ENCODE results near the gene VASP. TPM values are rescaled to one million over a fixed set of nuclear protein-coding genes. Genes with fewer than 3 reads are reported as not detected.
A peak's percentile ranks its signal among the peaks of the same experiment; 100 is the strongest.

Gene VASP
- total and polyA plus RNA-seq, 2 of the 4 experiments (the other 2 are of a cell fraction), result 61.1 to 88.8 TPM

DNA sequence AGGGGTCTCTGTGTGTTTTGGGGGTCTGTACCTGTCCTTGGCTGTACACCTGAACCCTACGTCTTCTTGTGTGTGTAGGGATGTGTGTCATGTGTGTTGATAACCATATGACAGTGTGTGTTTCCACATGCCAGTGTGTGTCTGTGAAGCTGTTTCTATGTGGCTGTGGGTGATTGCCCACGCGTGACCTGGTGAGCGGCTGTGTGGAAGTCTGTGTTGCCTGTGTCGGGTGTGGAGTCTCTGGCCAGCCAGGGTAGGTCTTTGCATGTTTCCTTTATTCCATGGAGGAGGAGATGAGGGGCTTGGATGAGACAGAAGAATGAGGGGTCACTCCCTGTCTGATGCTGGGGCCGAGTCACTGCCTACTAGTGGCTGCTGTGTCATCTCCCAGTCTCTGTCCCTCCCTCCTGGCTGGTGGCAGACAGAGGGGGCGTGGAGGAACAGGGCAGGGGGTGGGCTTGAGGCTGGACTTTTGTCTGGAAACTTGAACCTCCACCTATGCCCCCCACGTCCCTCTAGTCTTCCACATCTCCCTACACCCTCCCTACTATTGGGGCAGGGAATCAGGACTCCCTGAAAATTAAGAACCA, 42.3 kb upstream of the VASP start:
- Histone ChIP-seq H3K9me3 (ENCODE audit: control insufficient read depth, insufficient read depth, low read length) (no peaks in the 10 kb centered on the region), H3K4ac (ENCODE audit: low read depth, low read length) (no peak overlapping the region), H2AFZ (replicated peaks; ENCODE audit: low read length, poor library complexity) (no peak overlapping the region), H3K9me1 (ENCODE audit: insufficient read depth, low read length) (no peaks in the 10 kb centered on the region; the same call in 1 of the 2 replicates), H3K4me1 (ENCODE audit: control insufficient read depth, insufficient read depth, low read length) (peaks cover 4% of the 10 kb centered on the region), H2BK120ac (ENCODE audit: low read depth, low read length) (no peak overlapping the region), H4K91ac (ENCODE audit: insufficient read depth, low read depth, low read length) (no peak overlapping the region), H2BK15ac (ENCODE audit: low read depth, low read length) (no peak overlapping the region), H4K5ac (ENCODE audit: low read depth, low read length) (no peak overlapping the region), H3K4me3 (ENCODE audit: insufficient read depth, low read depth, low read length) (no peak overlapping the region), H4K20me1 (ENCODE audit: insufficient read depth, low read length) (peaks cover 15% of the 10 kb centered on the region; the same call in 1 of the 2 replicates), H3K56ac (ENCODE audit: extremely low read depth, insufficient read depth, low read length) (no peak overlapping the region), H4K8ac (ENCODE audit: low read depth in 2 of 2, low read length in 2 of 2) (no peak overlapping the region), H2AK9ac (replicated peaks; ENCODE audit: low read depth, low read length, poor library complexity) (no peak overlapping the region), H3K27ac (ENCODE audit: insufficient read depth, low read length) (no peak overlapping the region), H2BK5ac (ENCODE audit: low read depth, low read length, poor library complexity, severe bottlenecking) (no peak overlapping the region), H2BK20ac (ENCODE audit: low read depth, low read length) (no peak overlapping the region), H3K23ac (ENCODE audit: low read depth, low read length) (no peak overlapping the region), H3K27me3 (ENCODE audit: control insufficient read depth, insufficient read depth, low read length) (no peaks in the 10 kb centered on the region), H3K79me1 (ENCODE audit: low read depth in 1 of 2, low read length in 2 of 2) (peaks cover 0 to 10% of the 10 kb centered on the region in 2 experiments; a peak in 2 of 4 replicates), H3K4me2 (ENCODE audit: low read depth, low read length) (no peak overlapping the region), H3K9ac (ENCODE audit: low read depth, low read length) (no peak overlapping the region), H3K36me3 (ENCODE audit: control insufficient read depth, insufficient read depth, low read length) (no peaks in the 10 kb centered on the region), H2AK5ac (ENCODE audit: low read depth, low read length) (peak overlapping the region; percentile 67; the same call in 1 of the 2 replicates), H3K14ac (replicated peaks; ENCODE audit: low read depth, low read length) (no peak overlapping the region), H3K18ac (ENCODE audit: low read depth, low read length) (no peak overlapping the region)
- DNase-seq, result no peak
- intact Hi-C loops (cut with micrococcal nuclease) (no loop called here), dilution Hi-C loops (cut with HindIII; ENCODE audit: low sequenced_read_pairs, unreplicated experiment) (no loop called here), in situ Hi-C loops (cut with MboI; ENCODE audit: low sequenced_read_pairs) (no loop called here)
- BruUV-seq (replicated peaks), result no TSS peak
- CTCF ChIA-PET, result interaction anchor here (1.4 kb wide), 1 partner anchor 14 kb away, joined by 3 read pairs; no protein-coding TSS in a partner anchor
- TF ChIP-seq, protein P1, sequence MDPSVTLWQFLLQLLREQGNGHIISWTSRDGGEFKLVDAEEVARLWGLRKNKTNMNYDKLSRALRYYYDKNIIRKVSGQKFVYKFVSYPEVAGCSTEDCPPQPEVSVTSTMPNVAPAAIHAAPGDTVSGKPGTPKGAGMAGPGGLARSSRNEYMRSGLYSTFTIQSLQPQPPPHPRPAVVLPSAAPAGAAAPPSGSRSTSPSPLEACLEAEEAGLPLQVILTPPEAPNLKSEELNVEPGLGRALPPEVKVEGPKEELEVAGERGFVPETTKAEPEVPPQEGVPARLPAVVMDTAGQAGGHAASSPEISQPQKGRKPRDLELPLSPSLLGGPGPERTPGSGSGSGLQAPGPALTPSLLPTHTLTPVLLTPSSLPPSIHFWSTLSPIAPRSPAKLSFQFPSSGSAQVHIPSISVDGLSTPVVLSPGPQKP (IDR thresholded peaks at IDR 0.05; ENCODE audit: borderline replicate concordance, low read depth, low read length), result no peak
- TF ChIP-seq, protein P2, sequence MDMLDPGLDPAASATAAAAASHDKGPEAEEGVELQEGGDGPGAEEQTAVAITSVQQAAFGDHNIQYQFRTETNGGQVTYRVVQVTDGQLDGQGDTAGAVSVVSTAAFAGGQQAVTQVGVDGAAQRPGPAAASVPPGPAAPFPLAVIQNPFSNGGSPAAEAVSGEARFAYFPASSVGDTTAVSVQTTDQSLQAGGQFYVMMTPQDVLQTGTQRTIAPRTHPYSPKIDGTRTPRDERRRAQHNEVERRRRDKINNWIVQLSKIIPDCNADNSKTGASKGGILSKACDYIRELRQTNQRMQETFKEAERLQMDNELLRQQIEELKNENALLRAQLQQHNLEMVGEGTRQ (IDR thresholded peaks at IDR 0.05; ENCODE audit: low read depth, low read length), result no peak
- TF ChIP-seq RAD21 (IDR thresholded peaks at IDR 0.05; ENCODE audit: low read length) (no peak), FOS (IDR thresholded peaks at IDR 0.05; ENCODE audit: low read depth, low read length) (no peak), MAFK (IDR thresholded peaks at IDR 0.05; ENCODE audit: low read depth, low read length) (no peak), NFE2L2 (IDR thresholded peaks at IDR 0.05; ENCODE audit: low read depth, low read length) (no peak), MAZ (IDR thresholded peaks at IDR 0.05; ENCODE audit: borderline replicate concordance, low read depth, low read length) (no peak), CHD1 (IDR thresholded peaks at IDR 0.05; ENCODE audit: low read depth, low read length) (no peak), RCOR1 (IDR thresholded peaks at IDR 0.05; ENCODE audit: insufficient replicate concordance, low read length) (no peak), BHLHE40 (IDR thresholded peaks at IDR 0.05; ENCODE audit: low read depth, low read length) (no peak), POLR2A (IDR thresholded peaks at IDR 0.05; ENCODE audit: low read depth, low read length) (no peak), SMC3 (IDR thresholded peaks at IDR 0.05; ENCODE audit: low read depth, low read length) (no peak), CEBPB (IDR thresholded peaks at IDR 0.05; ENCODE audit: low read depth, low read length) (no peak), RFX5 (IDR thresholded peaks at IDR 0.05; ENCODE audit: low read depth, low read length) (no peak), MXI1 (IDR thresholded peaks at IDR 0.05; ENCODE audit: borderline replicate concordance, low read depth, low read length) (no peak)
- TF ChIP-seq, protein P3, sequence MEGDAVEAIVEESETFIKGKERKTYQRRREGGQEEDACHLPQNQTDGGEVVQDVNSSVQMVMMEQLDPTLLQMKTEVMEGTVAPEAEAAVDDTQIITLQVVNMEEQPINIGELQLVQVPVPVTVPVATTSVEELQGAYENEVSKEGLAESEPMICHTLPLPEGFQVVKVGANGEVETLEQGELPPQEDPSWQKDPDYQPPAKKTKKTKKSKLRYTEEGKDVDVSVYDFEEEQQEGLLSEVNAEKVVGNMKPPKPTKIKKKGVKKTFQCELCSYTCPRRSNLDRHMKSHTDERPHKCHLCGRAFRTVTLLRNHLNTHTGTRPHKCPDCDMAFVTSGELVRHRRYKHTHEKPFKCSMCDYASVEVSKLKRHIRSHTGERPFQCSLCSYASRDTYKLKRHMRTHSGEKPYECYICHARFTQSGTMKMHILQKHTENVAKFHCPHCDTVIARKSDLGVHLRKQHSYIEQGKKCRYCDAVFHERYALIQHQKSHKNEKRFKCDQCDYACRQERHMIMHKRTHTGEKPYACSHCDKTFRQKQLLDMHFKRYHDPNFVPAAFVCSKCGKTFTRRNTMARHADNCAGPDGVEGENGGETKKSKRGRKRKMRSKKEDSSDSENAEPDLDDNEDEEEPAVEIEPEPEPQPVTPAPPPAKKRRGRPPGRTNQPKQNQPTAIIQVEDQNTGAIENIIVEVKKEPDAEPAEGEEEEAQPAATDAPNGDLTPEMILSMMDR (conservative IDR thresholded peaks at IDR 0.05; ENCODE audit: low read depth, low read length), result no peak
- POLR2A ChIA-PET (ENCODE audit: unreplicated experiment), result no interaction called here
- WGBS, 2 experiments (ENCODE audit: extremely low coverage in 2 of 2, insufficient read length in 1 of 2), result 90% methylated on average over 4 of the region's 8 CpGs; no CpG with 5 or more reads in 1 of the 2 experiments
- ATAC-seq (ENCODE audit: low read depth), result no peak

Measured in IMR-90 (cell line).